Gastrocnemius medialis (tissue), 4 donors: ENCODE results near the gene PDGFRB. TPM values are rescaled to one million over a fixed set of nuclear protein-coding genes. Genes with fewer than 3 reads are reported as not detected.

ENCODE experiments used
- ATAC-seq, 2 donors: fragments of 150-250 bp; one replicate each; pipeline ENCODE4 v1.9.1; 2016
- DNase-seq, 2 donors: peaks; one replicate each; pipeline ENCODE4 v3.0.0-alpha.2; 2019
- H3K27ac ChIP-seq, 4 donors: fragments of 200-600 bp; sonication (generic); 1 replicate in 1 of 4; 2 replicates in 3 of 4; pipeline ENCODE4 v1.5.1; 2016 to 2018; ENCODE audit warnings: mild to moderate bottlenecking in 2 of 4, moderate library complexity in 1 of 4
- H3K27me3 ChIP-seq, 3 donors: fragments of 200-600 bp; sonication (generic) in 2 of 3; 1 replicate in 1 of 3; 2 replicates in 2 of 3; pipeline versions ENCODE4 v1.5.1 to v1.6.0; 2016 to 2019; ENCODE audit warnings: mild to moderate bottlenecking in 1 of 3, moderate library complexity in 1 of 3
- H3K36me3 ChIP-seq, 2 donors: fragments of 200-600 bp; sonication (generic) in 1 of 2; one replicate each; pipeline ENCODE4 v1.5.1; 2017 to 2018
- H3K4me1 ChIP-seq, 2 donors: fragments of 200-600 bp; sonication (generic) in 1 of 2; one replicate each; pipeline ENCODE4 v1.5.1; 2016 to 2017; ENCODE audit warnings: mild to moderate bottlenecking in 2 of 2
- H3K4me3 ChIP-seq, 4 donors: fragments of 200-600 bp; sonication (generic) in 3 of 4; 1 replicate in 1 of 4; 2 replicates in 3 of 4; pipeline ENCODE4 v1.5.1; 2016 to 2019; ENCODE audit warnings: mild to moderate bottlenecking in 2 of 4
- H3K9me3 ChIP-seq, 3 donors: fragments of 200-600 bp; sonication (generic) in 2 of 3; 1 replicate in 1 of 3; 2 replicates in 2 of 3; pipeline ENCODE4 v1.5.1; 2016 to 2019
- CTCF ChIP-seq, 5 experiments: fragments of 450-650 bp in 3 of 5; fragments of 200-600 bp in 2 of 5; sonication (generic) in 2 of 5; IDR thresholded peaks in 4 of 5; conservative IDR thresholded peaks in 1 of 5; 1 replicate in 4 of 5; 2 replicates in 1 of 5; pipeline ENCODE4 v1.5.1; 2016 to 2019; ENCODE audit warnings: antibody characterized with exemption in 5 of 5, mild to moderate bottlenecking in 3 of 5, moderate library complexity in 3 of 5
- POLR2A ChIP-seq, 2 donors: fragments of 450-650 bp; IDR thresholded peaks; one replicate each; pipeline ENCODE4 v1.6.1; 2017; ENCODE audit warnings: antibody characterized with exemption in 2 of 2, mild to moderate bottlenecking in 2 of 2, moderate library complexity in 2 of 2
- in situ Hi-C, 4 donors: fragments of 200-750 bp; cut with MboI; loops; one replicate each; pipeline versions ENCODE4 v1.15.0 to v1.8.0; 2017; ENCODE audit warnings: low sequenced_read_pairs in 4 of 4
- intact Hi-C: fragments of 100-400 bp; cut with DNase I; formaldehyde crosslinking; loops from one replicate; pipeline ENCODE4 v1.15.1; 2023; ENCODE audit warnings: low total_unique reads
- total RNA-seq, 4 donors: library from RNA; depleted of rRNA; stranded (reverse); fragments of >200 nt; gene quantifications; one replicate each; pipeline versions ENCODE4 v1.1.0 to v1.2.3, GENCODE V29; 2016

PDGFRB gene
- total RNA-seq, 4 donors from 2014 or later, result 27.9 to 58.4 (median 52.5) TPM

- TF ChIP-seq CTCF (IDR thresholded peaks at IDR 0.05 in 4 of 5, conservative IDR thresholded peaks at IDR 0.05 in 1 of 5), result no peak
- TF ChIP-seq POLR2A (IDR thresholded peaks at IDR 0.05), result no peak
- Histone ChIP-seq H3K9me3 (no peaks in the 10 kb centered on the region), H3K4me3 (no peak overlapping the region), H3K4me1 (peaks cover 5 to 12% of the 10 kb centered on the region in 2 donors), H3K27me3 (no peaks in the 10 kb centered on the region), H3K27ac (peak overlapping the region; percentile 75 to 82 (median 78)), H3K36me3 (no peaks in the 10 kb centered on the region)
- in situ Hi-C loops (no loop called here), intact Hi-C loops (loop anchor here (10.0 kb wide), 1 partner anchor 219 kb away; the partner anchor contains the start of gene TCOF1)
- no peak for DNase-seq
- no peak for ATAC-seq
Observed at GRCh38 chr5:150135557-150136304, 19.9 kb downstream of the PDGFRB start.

GRCh38 chr5:150134198-150134588 lies 21.5 kb downstream of the PDGFRB start:
- H3K36me3 ChIP-seq, result no peaks in the 10 kb centered on the region
- in situ Hi-C loops (no loop called here), intact Hi-C loops (loop anchor here (5.0 to 10.0 kb wide), 2 partner anchors 112 to 221 kb away; partner anchors contain the start of gene TCOF1)
- no peak overlapping the region for H3K4me3 ChIP-seq
- ATAC-seq, result no peak
- peaks cover 10 to 15% of the 10 kb centered on the region in 2 donors for H3K4me1 ChIP-seq
- no peak for TF ChIP-seq POLR2A (IDR thresholded peaks at IDR 0.05)
- no peak for TF ChIP-seq CTCF (IDR thresholded peaks at IDR 0.05 in 4 of 5, conservative IDR thresholded peaks at IDR 0.05 in 1 of 5)
- H3K27ac ChIP-seq, result peak overlapping the region in 3 of 4 donors; percentile 36 to 81 (median 76)
- no peaks in the 10 kb centered on the region for H3K27me3 ChIP-seq
- no peaks in the 10 kb centered on the region for H3K9me3 ChIP-seq
- DNase-seq, result no peak

- DNase-seq (no peak), ATAC-seq (no peak)
- Histone ChIP-seq H3K4me3 (no peak overlapping the region), H3K4me1 (peaks cover 5 to 15% of the 10 kb centered on the region in 2 donors), H3K36me3 (no peaks in the 10 kb centered on the region), H3K27ac (peak overlapping the region in 3 of 4 donors; percentile 56 to 81 (median 76)), H3K9me3 (no peaks in the 10 kb centered on the region), H3K27me3 (no peaks in the 10 kb centered on the region)
- in situ Hi-C loops (no loop called here), intact Hi-C loops (loop anchor here (5.0 to 10.0 kb wide), 2 partner anchors 111 to 221 kb away; partner anchors contain the start of gene TCOF1)
- TF ChIP-seq CTCF (IDR thresholded peaks at IDR 0.05 in 4 of 5, conservative IDR thresholded peaks at IDR 0.05 in 1 of 5) (no peak), POLR2A (IDR thresholded peaks at IDR 0.05) (no peak)
Observed at GRCh38 chr5:150133581-150134197, 22.0 kb downstream of the PDGFRB start.

GRCh38 chr5:150132740-150133139 lies 22.9 kb downstream of the PDGFRB start:
- no peak overlapping the region for H3K4me3 ChIP-seq
- DNase-seq, result no peak
- TF ChIP-seq POLR2A (IDR thresholded peaks at IDR 0.05) (no peak), CTCF (IDR thresholded peaks at IDR 0.05 in 4 of 5, conservative IDR thresholded peaks at IDR 0.05 in 1 of 5) (no peak)
- in situ Hi-C loops, result no loop called here
- intact Hi-C loops, result loop anchor here (5.0 to 10.0 kb wide), 2 partner anchors 110 to 222 kb away; partner anchors contain the start of gene TCOF1
- peaks cover 0 to 15% of the 10 kb centered on the region in 2 donors for H3K4me1 ChIP-seq
- no peak for ATAC-seq
- H3K27me3 ChIP-seq, result no peaks in the 10 kb centered on the region
- no peaks in the 10 kb centered on the region for H3K9me3 ChIP-seq
- H3K27ac ChIP-seq, result peak overlapping the region; percentile 48 to 81 (median 66)
- H3K36me3 ChIP-seq, result no peaks in the 10 kb centered on the region
